SK-N-SH treated with all-trans-retinoic acid at 6 μM for 48 hours (cell line): Measurements from ENCODE around the gene FHIT.

Experiments used
- ATAC-seq: fragments of 200-7000 bp; cut with Tn5 transposase; 3 replicates; pipeline ENCODE4 v1.9.1; 2020; ENCODE audit warnings: mild to moderate bottlenecking, moderate library complexity
- ARNTL ChIP-seq: fragments of 450-650 bp; formaldehyde crosslinking; IDR thresholded peaks from 2 replicates; pipeline ENCODE4 v1.5.0; 2020; ENCODE audit warnings: low read depth, mild to moderate bottlenecking, moderate library complexity, borderline replicate concordance
- BACH2 ChIP-seq: fragments of 250-450 bp; sonication (Bioruptor Pico); IDR thresholded peaks from 2 replicates; pipeline ENCODE4 v1.9.0; 2021; ENCODE audit warnings: mild to moderate bottlenecking, borderline replicate concordance
- CSDC2 ChIP-seq: fragments of 250-450 bp; sonication (Bioruptor Pico); IDR thresholded peaks from 2 replicates; pipeline ENCODE4 v1.5.0; 2020; ENCODE audit warnings: mild to moderate bottlenecking, moderate library complexity
- ESRRG ChIP-seq: fragments of 250-450 bp; sonication (Bioruptor Pico); IDR thresholded peaks from 2 replicates; pipeline ENCODE4 v1.6.1; 2021; ENCODE audit warnings: mild to moderate bottlenecking
- GLIS3 ChIP-seq: fragments of 250-450 bp; sonication (Bioruptor Pico); IDR thresholded peaks from 2 replicates; pipeline ENCODE4 v1.5.0; 2020; ENCODE audit warnings: mild to moderate bottlenecking, moderate library complexity
- ISL1 ChIP-seq: fragments of 250-450 bp; sonication (Bioruptor Pico); IDR thresholded peaks from 2 replicates; pipeline ENCODE4 v2.1.2; 2022; ENCODE audit warnings: mild to moderate bottlenecking, moderate library complexity
- OSR1 ChIP-seq: fragments of 250-450 bp; sonication (Bioruptor Pico); IDR thresholded peaks from 2 replicates; pipeline ENCODE4 v1.8.0; 2022; ENCODE audit warnings: moderate library complexity, mild to moderate bottlenecking, inconsistent platforms
- PPARA ChIP-seq: fragments of 250-450 bp; sonication (Bioruptor Pico); IDR thresholded peaks from 2 replicates; pipeline ENCODE4 v1.5.0; 2020; ENCODE audit warnings: mild to moderate bottlenecking, borderline replicate concordance
- RARB ChIP-seq: fragments of 250-450 bp; sonication (Bioruptor Pico); IDR thresholded peaks from 2 replicates; pipeline ENCODE4 v1.8.0; 2021; ENCODE audit warnings: mild to moderate bottlenecking, moderate library complexity
- SNAI2 ChIP-seq: fragments of 250-450 bp; sonication (Bioruptor Pico); IDR thresholded peaks from 2 replicates; pipeline ENCODE4 v1.5.0; 2020; ENCODE audit warnings: mild to moderate bottlenecking, moderate library complexity
- TCF4 ChIP-seq: fragments of 250-450 bp; sonication (Bioruptor Pico); IDR thresholded peaks from 2 replicates; pipeline ENCODE4 v1.8.0; 2021; ENCODE audit warnings: mild to moderate bottlenecking, moderate library complexity, borderline replicate concordance
- TOX ChIP-seq: fragments of 250-450 bp; sonication (Bioruptor Pico); IDR thresholded peaks from 2 replicates; pipeline ENCODE4 v1.8.0; 2021; ENCODE audit warnings: mild to moderate bottlenecking, moderate library complexity, borderline replicate concordance
- ZC3H10 ChIP-seq: fragments of 250-450 bp; sonication (Bioruptor Pico); IDR thresholded peaks from 2 replicates; pipeline ENCODE4 v1.5.1; 2021; ENCODE audit warnings: mild to moderate bottlenecking, moderate library complexity
- ZFP3 ChIP-seq: fragments of 250-450 bp; sonication (Bioruptor Pico); IDR thresholded peaks from 2 replicates; pipeline ENCODE4 v1.5.0; 2020; ENCODE audit warnings: mild to moderate bottlenecking, moderate library complexity
- ZFP30 ChIP-seq: fragments of 450-650 bp; formaldehyde crosslinking; IDR thresholded peaks from 2 replicates; pipeline ENCODE4 v1.5.0; 2022; ENCODE audit warnings: mild to moderate bottlenecking, moderate library complexity
- ZNF70 ChIP-seq: fragments of 450-650 bp; formaldehyde crosslinking; IDR thresholded peaks from 2 replicates; pipeline ENCODE4 v1.5.0; 2020; ENCODE audit warnings: mild to moderate bottlenecking, moderate library complexity
- ZNF8 ChIP-seq: fragments of 450-650 bp; formaldehyde crosslinking; IDR thresholded peaks from 2 replicates; pipeline ENCODE4 v1.5.0; 2020; ENCODE audit warnings: mild to moderate bottlenecking, moderate library complexity
- TF ChIP-seq, protein P1 (sequence below): fragments of 250-450 bp; sonication (Bioruptor Pico); IDR thresholded peaks from 2 replicates; pipeline ENCODE4 v1.8.0; 2020; ENCODE audit warnings: mild to moderate bottlenecking, moderate library complexity, borderline replicate concordance
- TF ChIP-seq, protein P2 (sequence below): fragments of 250-450 bp; sonication (Bioruptor Pico); IDR thresholded peaks from 2 replicates; pipeline ENCODE4 v1.5.0; 2020; ENCODE audit warnings: mild to moderate bottlenecking, moderate library complexity
- TF ChIP-seq, protein P3 (sequence below): fragments of 250-450 bp; sonication (Bioruptor Pico); IDR thresholded peaks from 2 replicates; pipeline ENCODE4 v1.5.1; 2021; ENCODE audit warnings: mild to moderate bottlenecking, moderate library complexity

Gene FHIT

GRCh38 chr3:59925946-59926345 lies 1325.3 kb downstream of the FHIT start:
- no peak for ATAC-seq
- TF ChIP-seq ZNF8 (CRISPR knock-in tag), result no peak
- no peak for TF ChIP-seq ESRRG (CRISPR knock-in tag)

DNA sequence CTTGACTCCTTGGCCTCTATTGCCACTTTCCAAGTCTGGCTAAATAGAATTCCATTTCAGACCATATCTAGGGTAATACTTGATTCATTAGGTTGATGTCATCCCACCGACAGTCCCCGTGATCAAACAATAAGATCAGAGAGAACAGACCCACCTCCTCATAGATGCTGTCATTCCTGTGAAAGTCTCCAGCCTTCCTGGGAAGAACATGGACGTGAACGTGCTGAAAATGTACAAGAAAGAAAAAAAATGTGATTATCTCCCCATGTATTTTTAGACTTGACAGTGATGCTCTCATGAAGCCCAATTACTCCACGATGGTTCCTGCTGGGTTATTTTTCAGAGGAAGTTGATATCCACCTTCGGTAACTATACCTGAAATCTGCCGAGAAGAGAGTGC lies 1329.1 kb downstream of the FHIT start:
- no peak for TF ChIP-seq OSR1 (CRISPR knock-in tag)
- TF ChIP-seq ZFP30 (CRISPR knock-in tag), result no peak
- no peak for TF ChIP-seq ESRRG (CRISPR knock-in tag)
- no peak for TF ChIP-seq TCF4 (CRISPR knock-in tag)
- TF ChIP-seq ZNF8 (CRISPR knock-in tag), result no peak
- no peak for TF ChIP-seq CSDC2 (CRISPR knock-in tag)
- no peak for TF ChIP-seq ISL1 (CRISPR knock-in tag)
- TF ChIP-seq SNAI2, result no peak
- ATAC-seq, result no peak

- TF ChIP-seq ZFP30 (CRISPR knock-in tag) (no peak), ZNF8 (CRISPR knock-in tag) (no peak), ISL1 (CRISPR knock-in tag) (no peak), ARNTL (CRISPR knock-in tag) (no peak), RARB (CRISPR knock-in tag) (no peak), ZC3H10 (CRISPR knock-in tag) (no peak)
- TF ChIP-seq, protein P1, sequence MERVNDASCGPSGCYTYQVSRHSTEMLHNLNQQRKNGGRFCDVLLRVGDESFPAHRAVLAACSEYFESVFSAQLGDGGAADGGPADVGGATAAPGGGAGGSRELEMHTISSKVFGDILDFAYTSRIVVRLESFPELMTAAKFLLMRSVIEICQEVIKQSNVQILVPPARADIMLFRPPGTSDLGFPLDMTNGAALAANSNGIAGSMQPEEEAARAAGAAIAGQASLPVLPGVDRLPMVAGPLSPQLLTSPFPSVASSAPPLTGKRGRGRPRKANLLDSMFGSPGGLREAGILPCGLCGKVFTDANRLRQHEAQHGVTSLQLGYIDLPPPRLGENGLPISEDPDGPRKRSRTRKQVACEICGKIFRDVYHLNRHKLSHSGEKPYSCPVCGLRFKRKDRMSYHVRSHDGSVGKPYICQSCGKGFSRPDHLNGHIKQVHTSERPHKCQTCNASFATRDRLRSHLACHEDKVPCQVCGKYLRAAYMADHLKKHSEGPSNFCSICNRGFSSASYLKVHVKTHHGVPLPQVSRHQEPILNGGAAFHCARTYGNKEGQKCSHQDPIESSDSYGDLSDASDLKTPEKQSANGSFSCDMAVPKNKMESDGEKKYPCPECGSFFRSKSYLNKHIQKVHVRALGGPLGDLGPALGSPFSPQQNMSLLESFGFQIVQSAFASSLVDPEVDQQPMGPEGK (CRISPR knock-in tag), result no peak
- TF ChIP-seq, all 23 proteins: peak for 0
- no peak for ATAC-seq
Measured at GRCh38 chr3:59920822-59921221, 1330.4 kb downstream of the FHIT start.

GRCh38 chr3:59919586-59919985 lies 1331.7 kb downstream of the FHIT start:
- no peak for TF ChIP-seq BACH2 (CRISPR knock-in tag)
- no peak for ATAC-seq

DNA sequence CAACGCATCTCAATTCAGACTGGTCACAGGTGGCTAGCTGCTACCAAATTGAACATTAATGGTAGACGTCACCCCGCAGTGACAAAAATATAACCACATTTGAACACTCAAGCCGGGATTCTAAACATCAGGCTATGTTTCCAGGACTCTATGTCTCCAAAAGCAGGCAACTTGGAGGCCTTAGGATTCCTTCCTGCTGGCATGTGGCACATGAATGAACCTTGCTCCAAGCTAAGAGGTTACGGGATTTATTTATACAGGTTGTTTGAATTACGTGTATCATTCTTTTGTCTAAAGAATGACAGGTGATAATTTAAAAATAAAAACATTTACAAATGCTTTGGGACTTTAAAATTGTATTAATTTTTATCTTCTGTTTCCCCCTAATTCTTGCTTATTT lies 1337.0 kb downstream of the FHIT start:
- no peak for TF ChIP-seq ISL1 (CRISPR knock-in tag)
- no peak for TF ChIP-seq RARB (CRISPR knock-in tag)
- TF ChIP-seq OSR1 (CRISPR knock-in tag), result no peak
- TF ChIP-seq SNAI2, result no peak
- no peak for TF ChIP-seq BACH2 (CRISPR knock-in tag)
- TF ChIP-seq, protein P2, sequence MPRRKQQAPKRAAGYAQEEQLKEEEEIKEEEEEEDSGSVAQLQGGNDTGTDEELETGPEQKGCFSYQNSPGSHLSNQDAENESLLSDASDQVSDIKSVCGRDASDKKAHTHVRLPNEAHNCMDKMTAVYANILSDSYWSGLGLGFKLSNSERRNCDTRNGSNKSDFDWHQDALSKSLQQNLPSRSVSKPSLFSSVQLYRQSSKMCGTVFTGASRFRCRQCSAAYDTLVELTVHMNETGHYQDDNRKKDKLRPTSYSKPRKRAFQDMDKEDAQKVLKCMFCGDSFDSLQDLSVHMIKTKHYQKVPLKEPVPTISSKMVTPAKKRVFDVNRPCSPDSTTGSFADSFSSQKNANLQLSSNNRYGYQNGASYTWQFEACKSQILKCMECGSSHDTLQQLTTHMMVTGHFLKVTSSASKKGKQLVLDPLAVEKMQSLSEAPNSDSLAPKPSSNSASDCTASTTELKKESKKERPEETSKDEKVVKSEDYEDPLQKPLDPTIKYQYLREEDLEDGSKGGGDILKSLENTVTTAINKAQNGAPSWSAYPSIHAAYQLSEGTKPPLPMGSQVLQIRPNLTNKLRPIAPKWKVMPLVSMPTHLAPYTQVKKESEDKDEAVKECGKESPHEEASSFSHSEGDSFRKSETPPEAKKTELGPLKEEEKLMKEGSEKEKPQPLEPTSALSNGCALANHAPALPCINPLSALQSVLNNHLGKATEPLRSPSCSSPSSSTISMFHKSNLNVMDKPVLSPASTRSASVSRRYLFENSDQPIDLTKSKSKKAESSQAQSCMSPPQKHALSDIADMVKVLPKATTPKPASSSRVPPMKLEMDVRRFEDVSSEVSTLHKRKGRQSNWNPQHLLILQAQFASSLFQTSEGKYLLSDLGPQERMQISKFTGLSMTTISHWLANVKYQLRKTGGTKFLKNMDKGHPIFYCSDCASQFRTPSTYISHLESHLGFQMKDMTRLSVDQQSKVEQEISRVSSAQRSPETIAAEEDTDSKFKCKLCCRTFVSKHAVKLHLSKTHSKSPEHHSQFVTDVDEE (CRISPR knock-in tag), result no peak
- no peak for TF ChIP-seq PPARA (CRISPR knock-in tag)
- no peak for TF ChIP-seq ZFP30 (CRISPR knock-in tag)
- TF ChIP-seq, protein P1 (CRISPR knock-in tag), result no peak
- no peak for TF ChIP-seq GLIS3 (CRISPR knock-in tag)
- TF ChIP-seq TOX (CRISPR knock-in tag), result no peak
- TF ChIP-seq, protein P3, sequence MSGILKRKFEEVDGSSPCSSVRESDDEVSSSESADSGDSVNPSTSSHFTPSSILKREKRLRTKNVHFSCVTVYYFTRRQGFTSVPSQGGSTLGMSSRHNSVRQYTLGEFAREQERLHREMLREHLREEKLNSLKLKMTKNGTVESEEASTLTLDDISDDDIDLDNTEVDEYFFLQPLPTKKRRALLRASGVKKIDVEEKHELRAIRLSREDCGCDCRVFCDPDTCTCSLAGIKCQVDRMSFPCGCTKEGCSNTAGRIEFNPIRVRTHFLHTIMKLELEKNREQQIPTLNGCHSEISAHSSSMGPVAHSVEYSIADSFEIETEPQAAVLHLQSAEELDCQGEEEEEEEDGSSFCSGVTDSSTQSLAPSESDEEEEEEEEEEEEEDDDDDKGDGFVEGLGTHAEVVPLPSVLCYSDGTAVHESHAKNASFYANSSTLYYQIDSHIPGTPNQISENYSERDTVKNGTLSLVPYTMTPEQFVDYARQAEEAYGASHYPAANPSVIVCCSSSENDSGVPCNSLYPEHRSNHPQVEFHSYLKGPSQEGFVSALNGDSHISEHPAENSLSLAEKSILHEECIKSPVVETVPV (CRISPR knock-in tag), result no peak
- TF ChIP-seq ZFP3 (CRISPR knock-in tag), result no peak
- TF ChIP-seq ZNF70, result no peak
- no peak for TF ChIP-seq ZNF8 (CRISPR knock-in tag)
- no peak for TF ChIP-seq ESRRG (CRISPR knock-in tag)
- TF ChIP-seq ARNTL (CRISPR knock-in tag), result no peak

More for the DNA sequence above, 1337.0 kb downstream of the FHIT start:
- ATAC-seq, result no peak
